Naive thymus-derived CD4-positive, alpha-beta T cell (primary cell): ENCODE measurements around the gene FBXO31. TPM values are rescaled to one million over a fixed set of nuclear protein-coding genes. Genes with fewer than 3 reads are reported as not detected.
"Not testable (repeated sequence)": the region's sequence is repeated elsewhere in the genome, so short reads cannot be mapped to it uniquely, and the experiment has no call there.

Experiments
- ATAC-seq: fragments of 150-1000 bp; cut with Tn5 transposase; 2 replicates; pipeline ENCODE4 v1.10.0; 2021; ENCODE audit warnings: mild to moderate bottlenecking, moderate library complexity
- CTCF ChIA-PET: fragments of 350-600 bp; sonication (Branson Sonifier 250); formaldehyde crosslinking; loops from one replicate; lab custom pipeline; 2021; ENCODE audit warnings: antibody characterized with exemption; lab: Charles Lee
- POLR2A ChIA-PET: fragments of 350-600 bp; sonication (Branson Sonifier 250); formaldehyde crosslinking; loops from one replicate; lab custom pipeline; 2021; ENCODE audit warnings: antibody characterized with exemption, inconsistent platforms; lab: Charles Lee
- DNase-seq, 9 donors: peaks; one replicate each; pipeline versions ENCODE4 v3.0.0 to v3.0.0-alpha.2; 2020 to 2022; ENCODE audit warnings: mixed read lengths in 1 of 9
- H3K27ac ChIP-seq: one replicate; pipeline ENCODE4 v1.7.0; 2013; ENCODE audit warnings: mild to moderate bottlenecking, low read depth, low read length, moderate library complexity
- H3K27me3 ChIP-seq, 2 donors: one replicate each; pipeline ENCODE4 v1.7.0; 2013; ENCODE audit warnings: low read length in 2 of 2, mild to moderate bottlenecking in 2 of 2, moderate library complexity in 2 of 2; ENCODE audit not compliant: control insufficient read depth in 2 of 2, insufficient read depth in 2 of 2
- H3K36me3 ChIP-seq, 3 experiments: 1 replicate in 2 of 3; 2 replicates in 1 of 3; pipeline ENCODE4 v1.7.0; 2013; ENCODE audit warnings: low read length in 3 of 3, mild to moderate bottlenecking in 3 of 3, moderate library complexity in 1 of 3; ENCODE audit not compliant: insufficient read depth in 3 of 3, control insufficient read depth in 2 of 3
- H3K4me1 ChIP-seq, 2 donors: one replicate each; pipeline ENCODE4 v1.7.0; 2013; ENCODE audit warnings: low read length in 2 of 2, mild to moderate bottlenecking in 2 of 2, moderate library complexity in 1 of 2; ENCODE audit not compliant: control insufficient read depth in 2 of 2, insufficient read depth in 2 of 2
- H3K4me3 ChIP-seq: 2 replicates; pipeline ENCODE4 v1.7.0; 2013; ENCODE audit warnings: mild to moderate bottlenecking, low read length
- H3K9me3 ChIP-seq, 3 experiments: 1 replicate in 2 of 3; 2 replicates in 1 of 3; pipeline ENCODE4 v1.7.0; 2013; ENCODE audit warnings: low read length in 3 of 3; ENCODE audit not compliant: control insufficient read depth in 2 of 3
- H3K27ac Mint-ChIP-seq, 9 donors: one replicate each; pipeline ENCODE4 v1.8.0; 2020 to 2022; ENCODE audit warnings: mixed read lengths in 9 of 9, mild to moderate bottlenecking in 8 of 9, moderate library complexity in 5 of 9, inconsistent platforms in 2 of 9
- H3K27me3 Mint-ChIP-seq, 5 donors: one replicate each; pipeline ENCODE4 v1.8.0; 2021 to 2022; ENCODE audit warnings: mixed read lengths in 5 of 5, mild to moderate bottlenecking in 1 of 5
- H3K36me3 Mint-ChIP-seq, 5 donors: one replicate each; pipeline ENCODE4 v1.8.0; 2020 to 2022; ENCODE audit warnings: mixed read lengths in 5 of 5, mild to moderate bottlenecking in 3 of 5, inconsistent platforms in 1 of 5
- H3K4me1 Mint-ChIP-seq, 7 donors: one replicate each; pipeline ENCODE4 v1.8.0; 2020 to 2022; ENCODE audit warnings: mixed read lengths in 7 of 7, mild to moderate bottlenecking in 3 of 7, inconsistent platforms in 1 of 7
- H3K4me3 Mint-ChIP-seq, 10 donors: one replicate each; pipeline ENCODE4 v1.8.0; 2020 to 2022; ENCODE audit warnings: mild to moderate bottlenecking in 10 of 10, mixed read lengths in 10 of 10, moderate library complexity in 6 of 10, inconsistent platforms in 2 of 10
- H3K9me3 Mint-ChIP-seq, 11 donors: one replicate each; pipeline ENCODE4 v1.8.0; 2020 to 2022; ENCODE audit warnings: mixed read lengths in 11 of 11, mild to moderate bottlenecking in 4 of 11, inconsistent platforms in 1 of 11, moderate library complexity in 1 of 11
- intact Hi-C, 2 donors: fragments of 100-400 bp; cut with micrococcal nuclease; formaldehyde crosslinking; loops; one replicate each; pipeline ENCODE4 v1.15.1; 2023
- polyA plus RNA-seq, 2 donors: library from polyadenylated mRNA; unstranded; fragments of 300-500 nt; fragmentation: Illumina TruSeq; gene quantifications; one replicate each; pipeline ENCODE4 v1.2.3, GENCODE V29; 2021
- total RNA-seq, 6 experiments: library from RNA in 5 of 6; stranded (reverse) in 5 of 6; gene quantifications; 1 replicate in 5 of 6; 2 replicates in 1 of 6; pipeline ENCODE4 v1.2.3 and lab custom pipeline; 2021 to 2026

FBXO31 gene
- total and polyA plus RNA-seq, 7 experiments from 2014 or later = 16.8 to 41.9 (median 30.8) TPM

GRCh38 chr16:87382023-87382785 lies 1.4 kb downstream of the FBXO31 start:
- ChIA-PET CTCF (interaction anchor here (0.7 to 1.4 kb wide), 3 partner anchors 12 to 35 kb away, joined by 3 read pairs; no protein-coding TSS in a partner anchor), POLR2A (interaction anchor here (0.6 to 4.2 kb wide), 4 partner anchors 11 to 1605 kb away, joined by 3 to 39 read pairs (median 4); no protein-coding TSS in a partner anchor)
- intact Hi-C loops = loop anchor here (5.0 to 10.0 kb wide), 5 partner anchors 35 to 1073 kb away; partner anchors contain the start of genes ZFPM1 (in 2 of the 2), FOXC2 (in 1 of the 2) and SLC7A5 (in 1 of the 2)
- Mint-ChIP-seq H3K27ac (peak overlapping the region; percentile 16 to 91 (median 77)), H3K9me3 (peaks cover 0 to 4% (median 0%) of the 10 kb centered on the region in 11 donors), H3K27me3 (peaks cover 0 to 2% (median 0%) of the 10 kb centered on the region in 5 donors), H3K4me3 (peak overlapping the region; percentile 73 to 94 (median 87)), H3K4me1 (peaks cover 30 to 57% (median 49%) of the 10 kb centered on the region in 7 donors), H3K36me3 (peaks cover 2 to 8% (median 4%) of the 10 kb centered on the region in 5 donors)
- H3K4me3 ChIP-seq = peak overlapping the region; percentile 61
- no peak for DNase-seq
- peaks cover 0 to 6% (median 0%) of the 10 kb centered on the region in 3 experiments for H3K36me3 ChIP-seq
- no peaks in the 10 kb centered on the region for H3K9me3 ChIP-seq
- H3K4me1 ChIP-seq = peaks cover 15 to 20% of the 10 kb centered on the region in 2 donors
- ATAC-seq = no peak
- H3K27me3 ChIP-seq = no peaks in the 10 kb centered on the region
- peak overlapping the region; percentile 74 for H3K27ac ChIP-seq

GRCh38 chr16:87380881-87381280 lies 2.7 kb downstream of the FBXO31 start:
- peaks cover 0 to 6% (median 0%) of the 10 kb centered on the region in 3 experiments for H3K36me3 ChIP-seq
- ChIA-PET POLR2A (interaction anchor here (0.6 to 4.2 kb wide), 2 partner anchors 13 to 59 kb away, joined by 3 to 39 read pairs; no protein-coding TSS in a partner anchor), CTCF (no interaction called here)
- Mint-ChIP-seq H3K36me3 (peaks cover 0 to 11% (median 4%) of the 10 kb centered on the region in 5 donors), H3K27me3 (peaks cover 0 to 2% (median 0%) of the 10 kb centered on the region in 5 donors), H3K4me1 (peaks cover 32 to 56% (median 45%) of the 10 kb centered on the region in 7 donors), H3K27ac (peak overlapping the region; percentile 7 to 84 (median 77)), H3K9me3 (peaks cover 0 to 4% (median 0%) of the 10 kb centered on the region in 11 donors), H3K4me3 (peak overlapping the region; percentile 73 to 94 (median 87))
- no peaks in the 10 kb centered on the region for H3K9me3 ChIP-seq
- no peaks in the 10 kb centered on the region for H3K27me3 ChIP-seq
- no peak for DNase-seq
- H3K4me1 ChIP-seq = peaks cover 14 to 16% of the 10 kb centered on the region in 2 donors
- H3K27ac ChIP-seq = no peak overlapping the region
- intact Hi-C loops = loop anchor here (5.0 to 10.0 kb wide), 5 partner anchors 34 to 1074 kb away; partner anchors contain the start of genes ZFPM1 (in 2 of the 2), FOXC2 (in 1 of the 2) and SLC7A5 (in 1 of the 2)
- ATAC-seq = no peak
- H3K4me3 ChIP-seq = no peak overlapping the region

- Histone ChIP-seq H3K27me3 (no peaks in the 10 kb centered on the region), H3K27ac (no peak overlapping the region), H3K9me3 (no peaks in the 10 kb centered on the region), H3K36me3 (peaks cover 0 to 6% (median 0%) of the 10 kb centered on the region in 3 experiments), H3K4me1 (peaks cover 14 to 16% of the 10 kb centered on the region in 2 donors), H3K4me3 (no peak overlapping the region)
- H3K9me3 Mint-ChIP-seq = peaks cover 0 to 4% (median 0%) of the 10 kb centered on the region in 11 donors
- ChIA-PET CTCF (no interaction called here), POLR2A (interaction anchor here (0.9 kb wide), 1 partner anchor 8 kb away, joined by 5 read pairs; no protein-coding TSS in a partner anchor)
- H3K4me1 Mint-ChIP-seq = peaks cover 37 to 57% (median 45%) of the 10 kb centered on the region in 7 donors
- H3K27me3 Mint-ChIP-seq = peaks cover 0 to 2% (median 0%) of the 10 kb centered on the region in 5 donors
- peak overlapping the region in 6 of 9 donors; percentile 7 to 84 (median 78) for H3K27ac Mint-ChIP-seq
- intact Hi-C loops = loop anchor here (5.0 to 10.0 kb wide), 5 partner anchors 33 to 1074 kb away; partner anchors contain the start of genes ZFPM1 (in 2 of the 2), FOXC2 (in 1 of the 2) and SLC7A5 (in 1 of the 2)
- H3K36me3 Mint-ChIP-seq = peaks cover 0 to 13% (median 4%) of the 10 kb centered on the region in 5 donors
- DNase-seq (no peak), ATAC-seq (no peak)
- H3K4me3 Mint-ChIP-seq = peak overlapping the region in 7 of 10 donors; percentile 18 to 94 (median 80)
Measured at GRCh38 chr16:87380403-87380802, 3.2 kb downstream of the FBXO31 start.

DNA sequence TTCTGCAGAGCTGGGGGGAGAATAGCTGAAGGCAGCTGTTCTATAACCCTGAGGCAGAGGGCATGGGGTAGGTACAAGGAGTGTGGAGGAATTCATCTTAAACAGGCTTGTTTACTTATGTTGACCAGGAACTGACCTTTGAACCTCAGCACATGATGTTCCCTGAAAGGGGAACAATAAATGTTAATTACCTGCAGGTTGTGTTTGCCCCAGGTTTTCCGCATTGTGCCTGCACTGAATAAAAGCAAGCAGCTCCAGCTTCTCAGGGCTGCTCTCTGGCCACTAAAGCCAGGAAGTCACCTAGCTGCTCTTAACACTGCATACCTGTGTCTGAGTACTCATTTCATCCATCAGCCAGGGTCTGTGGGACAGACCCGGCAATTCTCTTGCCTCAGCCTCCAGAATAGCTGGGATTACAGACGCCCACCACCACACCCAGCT lies 4.2 kb downstream of the FBXO31 start:
- H3K27ac ChIP-seq, H3K27ac Mint-ChIP-seq, DNase-seq, H3K27me3 ChIP-seq, H3K9me3 ChIP-seq, H3K27me3 Mint-ChIP-seq, intact Hi-C loops, H3K36me3 ChIP-seq, ATAC-seq, H3K4me3 ChIP-seq, H3K9me3 Mint-ChIP-seq, H3K4me3 Mint-ChIP-seq: not testable (repeated sequence)
- ChIA-PET POLR2A (interaction anchor here (0.9 kb wide), 1 partner anchor 9 kb away, joined by 5 read pairs; no protein-coding TSS in a partner anchor), CTCF (interaction anchor here (1.0 kb wide), 1 partner anchor 15 kb away, joined by 3 read pairs; no protein-coding TSS in a partner anchor)
- Mint-ChIP-seq H3K4me1 (peaks cover 35 to 52% (median 42%) of the 10 kb centered on the region in 7 donors), H3K36me3 (peaks cover 0 to 13% (median 4%) of the 10 kb centered on the region in 5 donors)
- H3K4me1 ChIP-seq = peaks cover 8 to 16% of the 10 kb centered on the region in 2 donors

DNA sequence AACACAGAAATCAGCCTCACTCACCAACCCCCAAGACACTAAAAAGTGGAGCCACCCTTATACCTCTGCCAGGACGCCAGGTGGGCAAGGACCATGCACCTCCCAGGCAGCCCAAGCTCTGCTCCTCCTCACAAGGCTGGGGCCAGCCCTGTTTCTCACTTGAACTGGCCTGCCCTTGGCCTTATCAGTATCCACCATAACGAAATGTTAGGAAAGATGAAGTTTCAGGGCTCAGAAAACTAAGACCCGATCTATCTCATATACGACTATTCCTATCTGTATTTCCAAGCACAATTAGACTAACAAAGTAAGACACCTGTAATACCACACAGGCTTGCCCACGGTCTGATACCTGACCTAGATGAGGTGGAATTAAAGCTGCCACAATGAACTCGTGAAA lies 6.9 kb downstream of the FBXO31 start:
- Mint-ChIP-seq H3K27ac (peak overlapping the region in 1 of 9 donors; percentile 12), H3K9me3 (no peaks in the 10 kb centered on the region), H3K27me3 (no peaks in the 10 kb centered on the region), H3K4me3 (no peak overlapping the region), H3K36me3 (peaks cover 0 to 17% (median 4%) of the 10 kb centered on the region in 5 donors), H3K4me1 (peaks cover 25 to 55% (median 42%) of the 10 kb centered on the region in 7 donors)
- DNase-seq = no peak
- no peaks in the 10 kb centered on the region for H3K9me3 ChIP-seq
- H3K4me1 ChIP-seq = peaks cover under 1 to 5% of the 10 kb centered on the region in 2 donors
- intact Hi-C loops = no loop called here
- no peak overlapping the region for H3K4me3 ChIP-seq
- H3K27ac ChIP-seq = no peak overlapping the region
- POLR2A ChIA-PET = no interaction called here
- CTCF ChIA-PET = no interaction called here
- no peaks in the 10 kb centered on the region for H3K27me3 ChIP-seq
- no peak for ATAC-seq
- H3K36me3 ChIP-seq = no peaks in the 10 kb centered on the region

GRCh38 chr16:87375426-87376135 lies 8.0 kb downstream of the FBXO31 start:
- H3K27ac Mint-ChIP-seq = peak overlapping the region in 1 of 9 donors; percentile 36
- no peaks in the 10 kb centered on the region for H3K9me3 ChIP-seq
- DNase-seq = no peak
- H3K4me3 Mint-ChIP-seq = peak overlapping the region in 2 of 10 donors; percentile 8 to 16
- H3K27me3 ChIP-seq = no peaks in the 10 kb centered on the region
- peaks cover 0 to 17% (median 4%) of the 10 kb centered on the region in 5 donors for H3K36me3 Mint-ChIP-seq
- no peaks in the 10 kb centered on the region for H3K4me1 ChIP-seq
- no peaks in the 10 kb centered on the region for H3K9me3 Mint-ChIP-seq
- CTCF ChIA-PET = no interaction called here
- intact Hi-C loops = no loop called here
- H3K4me3 ChIP-seq = no peak overlapping the region
- H3K36me3 ChIP-seq = no peaks in the 10 kb centered on the region
- no peak for ATAC-seq
- no peak overlapping the region for H3K27ac ChIP-seq
- no peaks in the 10 kb centered on the region for H3K27me3 Mint-ChIP-seq
- peaks cover 21 to 53% (median 38%) of the 10 kb centered on the region in 7 donors for H3K4me1 Mint-ChIP-seq
- POLR2A ChIA-PET = interaction anchor here (1.4 kb wide), 1 partner anchor 8 kb away, joined by 5 read pairs; the partner anchor contains the start of gene FBXO31
